ENCODE data around the gene XK. TPM values are rescaled to one million over a fixed set of nuclear protein-coding genes. Genes with fewer than 3 reads are reported as not detected.
"Not testable (repeated sequence)": the region's sequence is repeated elsewhere in the genome, so short reads cannot be mapped to it uniquely, and the experiment has no call there.

The XK gene, protein sequence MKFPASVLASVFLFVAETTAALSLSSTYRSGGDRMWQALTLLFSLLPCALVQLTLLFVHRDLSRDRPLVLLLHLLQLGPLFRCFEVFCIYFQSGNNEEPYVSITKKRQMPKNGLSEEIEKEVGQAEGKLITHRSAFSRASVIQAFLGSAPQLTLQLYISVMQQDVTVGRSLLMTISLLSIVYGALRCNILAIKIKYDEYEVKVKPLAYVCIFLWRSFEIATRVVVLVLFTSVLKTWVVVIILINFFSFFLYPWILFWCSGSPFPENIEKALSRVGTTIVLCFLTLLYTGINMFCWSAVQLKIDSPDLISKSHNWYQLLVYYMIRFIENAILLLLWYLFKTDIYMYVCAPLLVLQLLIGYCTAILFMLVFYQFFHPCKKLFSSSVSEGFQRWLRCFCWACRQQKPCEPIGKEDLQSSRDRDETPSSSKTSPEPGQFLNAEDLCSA
- 0.14 and 0.17 TPM in 2 replicates for total RNA-seq

DNA sequence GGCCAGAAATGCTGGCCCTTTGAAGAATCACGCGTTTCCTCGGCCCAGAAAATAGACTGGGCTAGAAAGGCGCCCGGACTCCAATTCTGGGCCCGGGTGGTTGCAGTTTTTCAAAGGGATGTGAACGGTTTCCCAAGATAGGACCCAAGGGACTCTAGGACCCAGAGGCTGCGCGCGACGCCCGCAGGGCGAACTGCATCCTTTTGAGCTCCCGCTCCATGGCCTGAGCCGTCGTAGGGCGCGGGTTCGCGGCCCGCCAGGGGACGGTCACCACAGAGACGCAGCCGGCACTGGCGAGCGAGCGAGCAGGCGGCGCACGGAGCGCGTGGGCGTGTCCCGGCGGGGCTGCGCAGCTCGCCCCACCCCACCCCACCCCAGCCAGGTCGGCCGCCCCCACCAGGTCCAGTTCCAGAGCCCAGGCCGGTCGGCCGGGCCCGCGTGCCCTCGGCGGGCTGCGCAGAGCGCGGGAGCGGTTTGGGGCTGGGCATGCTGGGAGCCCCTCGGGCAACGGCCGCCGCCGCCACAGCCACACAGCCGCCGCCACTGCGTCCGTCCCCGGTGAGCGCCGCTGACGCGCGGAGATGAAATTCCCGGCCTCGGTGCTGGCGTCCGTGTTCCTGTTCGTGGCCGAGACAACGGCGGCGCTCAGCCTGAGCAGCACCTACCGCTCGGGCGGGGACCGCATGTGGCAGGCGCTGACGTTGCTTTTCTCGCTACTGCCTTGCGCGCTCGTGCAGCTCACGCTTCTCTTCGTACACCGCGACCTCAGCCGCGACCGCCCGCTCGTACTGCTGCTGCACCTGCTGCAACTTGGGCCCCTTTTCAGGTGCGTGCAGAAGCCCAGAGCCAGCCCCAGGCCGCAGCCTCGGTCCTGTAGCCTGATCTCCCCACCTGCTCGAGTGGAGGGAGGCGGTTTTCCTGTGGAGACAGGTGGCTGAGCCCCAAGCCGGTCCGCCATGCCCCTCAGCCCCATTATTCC, at the start of gene XK:
TSS of gene XK (plus strand) at position 411 of the 979 bp plus-strand sequence. CDS start at position 582, 171 bp downstream.
- Mint-ChIP-seq H3K4me1 (no peaks in the 10 kb centered on the region), H3K4me3 (peak within 1 kb of the TSS; percentile 67), H3K27me3 (peaks cover 1% of the 10 kb centered on the region), H3K36me3 (ENCODE audit: low read depth) (no peaks in the 10 kb centered on the region), H3K9me3 (no peaks in the 10 kb centered on the region), H3K27ac (peak within 1 kb of the TSS; percentile 25)
- intact Hi-C loops (cut with micrococcal nuclease) = no loop called here
- DNase-seq = peak; percentile 79

DNA sequence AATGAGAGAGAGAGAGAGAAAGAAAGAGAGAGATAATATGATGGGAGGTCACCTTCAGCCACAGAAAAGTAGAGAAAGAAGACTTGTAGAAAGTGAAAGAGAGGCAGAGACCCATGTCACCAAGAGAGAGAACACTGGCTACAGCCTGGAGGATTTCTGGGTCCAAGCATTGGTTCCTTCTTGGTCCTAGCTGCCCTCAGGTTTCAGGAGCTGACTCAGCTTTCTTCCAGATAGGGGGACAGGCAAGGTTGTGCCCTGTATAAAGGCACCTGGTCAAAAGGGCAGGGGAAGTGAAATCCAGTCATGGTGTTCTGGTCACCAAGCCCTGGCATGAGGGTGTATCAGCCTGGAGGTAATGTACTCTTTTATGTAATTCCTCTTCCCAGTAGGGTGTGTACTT, 47.5 kb upstream of the XK start:
- Mint-ChIP-seq H3K4me3 (no peak overlapping the region), H3K36me3 (ENCODE audit: low read depth) (no peaks in the 10 kb centered on the region), H3K27me3 (no peaks in the 10 kb centered on the region), H3K4me1 (no peaks in the 10 kb centered on the region), H3K9me3 (no peaks in the 10 kb centered on the region), H3K27ac (no peak overlapping the region)
- DNase-seq = no peak
- intact Hi-C loops (cut with micrococcal nuclease) = no loop called here

DNA sequence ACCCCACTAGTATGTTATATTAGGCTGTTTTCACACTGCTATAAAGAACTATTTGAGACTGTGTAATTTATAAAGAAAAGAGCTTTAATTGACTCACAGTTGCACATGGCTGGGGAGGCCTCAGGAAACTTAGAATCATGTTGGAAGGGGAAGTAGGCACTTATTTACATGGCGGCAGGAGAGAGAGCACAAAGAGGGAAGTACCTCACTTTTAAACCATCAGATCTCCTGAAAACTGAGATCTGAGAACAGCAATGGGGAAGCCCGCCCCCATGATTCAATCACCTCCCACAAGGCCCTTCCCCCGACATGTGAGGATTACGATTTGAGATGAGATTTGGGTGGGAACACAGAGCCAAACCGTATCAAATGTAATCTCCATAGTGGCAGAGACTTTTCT, 45.4 kb upstream of the XK start:
- intact Hi-C loops (cut with micrococcal nuclease) = no loop called here
- Mint-ChIP-seq H3K9me3 (no peaks in the 10 kb centered on the region), H3K4me1 (no peaks in the 10 kb centered on the region), H3K4me3 (no peak overlapping the region), H3K27ac (no peak overlapping the region), H3K36me3 (ENCODE audit: low read depth) (no peaks in the 10 kb centered on the region), H3K27me3 (no peaks in the 10 kb centered on the region)
- DNase-seq = no peak

DNA sequence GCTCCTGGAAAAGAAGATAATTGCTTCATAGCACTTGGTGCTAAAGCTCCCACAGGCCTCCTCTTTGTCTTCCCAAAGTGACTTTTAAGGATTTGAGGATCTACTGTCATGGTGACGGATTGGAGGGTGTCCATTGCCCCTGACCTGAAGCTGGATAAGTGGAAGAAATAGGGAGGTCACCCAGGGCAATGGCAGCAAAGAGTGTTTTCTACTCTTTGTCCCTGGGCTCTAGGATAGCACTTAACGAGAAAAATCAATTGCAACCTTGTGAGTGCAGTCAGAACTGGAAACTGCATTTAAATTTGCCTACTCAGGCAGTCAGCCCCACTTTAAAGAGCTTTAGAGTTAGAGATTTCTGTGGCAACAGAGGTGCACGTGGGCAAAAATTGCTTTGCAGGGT, 43.7 kb upstream of the XK start:
- H3K4me3 Mint-ChIP-seq = no peak overlapping the region
- H3K27me3 Mint-ChIP-seq = no peaks in the 10 kb centered on the region
- no peaks in the 10 kb centered on the region for H3K36me3 Mint-ChIP-seq (ENCODE audit: low read depth)
- DNase-seq = no peak
- no peaks in the 10 kb centered on the region for H3K4me1 Mint-ChIP-seq
- intact Hi-C loops (cut with micrococcal nuclease) = no loop called here
- no peaks in the 10 kb centered on the region for H3K9me3 Mint-ChIP-seq
- H3K27ac Mint-ChIP-seq = no peak overlapping the region

DNA sequence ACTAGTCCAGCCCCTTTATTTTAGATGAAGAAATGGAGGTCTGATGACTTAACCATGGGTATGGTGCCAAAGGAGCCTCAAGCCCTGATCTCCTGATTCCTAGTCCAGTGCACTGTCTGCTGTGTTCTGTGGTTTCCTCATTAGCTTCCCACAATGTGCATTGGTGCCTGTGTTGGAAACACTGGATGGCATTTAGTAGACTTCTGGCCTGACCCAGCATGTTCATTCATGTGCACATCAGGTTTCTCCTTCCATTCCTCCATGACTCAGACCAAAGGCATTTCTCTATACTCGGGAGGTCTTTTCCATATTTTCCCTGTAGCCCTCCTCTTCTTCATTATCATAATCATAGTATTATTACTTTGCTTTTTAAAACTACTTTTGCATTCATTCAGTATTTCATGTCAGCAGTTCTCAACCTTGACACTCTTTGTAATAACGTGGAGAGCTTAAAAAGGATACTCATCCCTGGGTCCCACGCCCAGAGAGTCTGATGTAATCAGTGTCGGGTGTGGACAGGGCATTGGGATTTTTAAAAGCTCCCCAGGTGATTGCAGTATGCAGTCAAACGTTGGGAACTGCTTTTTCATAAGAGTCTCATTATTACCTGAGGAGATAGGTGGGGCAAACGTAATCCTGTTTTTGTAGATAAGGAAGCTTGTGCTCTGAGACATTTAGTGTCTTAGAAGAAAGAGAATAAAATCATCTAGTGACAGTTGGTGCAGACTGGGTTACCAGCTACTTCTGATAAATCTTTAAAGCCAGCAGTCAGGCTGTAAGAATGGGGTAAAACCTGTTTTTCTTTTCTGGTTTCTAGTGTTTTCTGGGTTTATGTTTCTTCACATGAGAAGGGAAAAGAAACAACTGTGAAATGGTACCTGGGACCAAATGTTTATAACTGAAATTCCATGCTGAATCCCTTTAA, 40.9 kb upstream of the XK start:
- Mint-ChIP-seq H3K27ac (no peak overlapping the region), H3K4me3 (no peak overlapping the region), H3K9me3 (no peaks in the 10 kb centered on the region), H3K27me3 (no peaks in the 10 kb centered on the region), H3K4me1 (no peaks in the 10 kb centered on the region), H3K36me3 (ENCODE audit: low read depth) (no peaks in the 10 kb centered on the region)
- intact Hi-C loops (cut with micrococcal nuclease) = no loop called here
- DNase-seq = no peak

DNA sequence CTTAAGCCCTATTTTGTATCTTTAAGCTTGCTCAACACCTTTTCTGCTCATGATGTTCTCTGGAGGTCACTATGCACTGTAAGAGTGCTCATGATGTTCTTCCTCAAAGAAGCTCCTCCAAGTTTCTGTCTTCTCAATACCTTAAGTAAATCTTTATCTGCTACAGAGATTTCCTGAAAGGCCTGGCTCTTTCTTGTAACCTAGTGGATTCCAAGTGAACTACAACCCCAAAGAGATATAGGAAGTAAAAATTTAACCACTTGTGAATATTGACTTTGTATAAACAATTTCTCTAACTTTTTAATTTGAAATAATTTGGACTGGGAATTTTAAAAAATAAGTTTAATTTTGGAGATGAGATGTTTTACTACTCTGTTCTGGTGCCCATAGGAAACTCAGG, 39.3 kb upstream of the XK start:
- Mint-ChIP-seq H3K9me3 (no peaks in the 10 kb centered on the region), H3K27ac (no peak overlapping the region), H3K27me3 (no peaks in the 10 kb centered on the region), H3K4me1 (no peaks in the 10 kb centered on the region), H3K4me3 (no peak overlapping the region), H3K36me3 (ENCODE audit: low read depth) (no peaks in the 10 kb centered on the region)
- intact Hi-C loops (cut with micrococcal nuclease) = no loop called here
- no peak for DNase-seq

DNA sequence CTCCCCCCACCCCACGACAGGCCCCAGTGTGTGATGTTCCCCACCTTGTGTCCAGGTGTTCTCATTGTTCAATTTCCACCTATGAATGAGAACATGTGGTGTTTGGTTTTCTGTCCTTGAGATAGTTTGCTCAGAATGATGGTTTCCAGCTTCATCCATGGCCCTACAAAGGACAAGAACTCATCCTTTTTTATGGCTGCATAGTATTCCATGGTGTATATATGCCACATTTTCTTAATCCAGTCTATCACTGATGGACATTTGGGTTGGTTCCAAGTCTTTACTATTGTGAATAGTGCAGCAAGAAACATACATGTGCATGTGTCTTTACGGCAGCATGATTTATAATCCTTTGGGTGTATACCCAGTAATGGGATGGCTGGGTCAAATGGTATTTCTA, 34.7 kb upstream of the XK start:
- H3K4me3 Mint-ChIP-seq; DNase-seq; H3K27me3 Mint-ChIP-seq; H3K27ac Mint-ChIP-seq; H3K36me3 Mint-ChIP-seq (ENCODE audit: low read depth); H3K9me3 Mint-ChIP-seq; intact Hi-C loops (cut with micrococcal nuclease); H3K4me1 Mint-ChIP-seq: not testable (repeated sequence)

DNA sequence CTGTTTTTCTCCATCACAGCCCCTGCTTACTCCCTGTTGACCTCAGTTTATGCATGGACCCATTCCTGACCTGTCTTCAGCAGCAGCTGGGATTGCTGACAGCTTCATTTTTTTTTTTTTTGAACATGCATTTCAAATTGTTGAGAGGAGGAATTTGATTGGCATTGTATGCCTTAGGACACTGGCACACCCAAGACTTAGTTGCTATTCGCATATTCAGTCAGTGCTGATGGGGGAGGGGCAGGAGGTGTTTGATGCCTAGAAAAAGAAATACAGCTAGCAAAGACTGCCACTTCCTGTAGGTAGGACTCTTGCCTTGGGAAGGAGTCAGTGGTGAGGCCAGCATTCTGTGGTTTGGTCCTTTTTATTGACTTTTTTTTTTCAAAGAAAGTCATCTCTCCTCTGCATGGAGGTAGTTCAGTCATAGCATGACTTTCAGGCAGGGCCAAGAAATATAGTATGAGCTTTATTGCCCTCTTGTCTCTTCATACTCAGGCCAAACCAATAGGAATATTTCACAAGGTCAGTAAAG, 33.6 kb upstream of the XK start:
- H3K27me3 Mint-ChIP-seq = no peaks in the 10 kb centered on the region
- no peaks in the 10 kb centered on the region for H3K9me3 Mint-ChIP-seq
- H3K27ac Mint-ChIP-seq = no peak overlapping the region
- intact Hi-C loops (cut with micrococcal nuclease) = no loop called here
- no peak for DNase-seq
- no peaks in the 10 kb centered on the region for H3K36me3 Mint-ChIP-seq (ENCODE audit: low read depth)
- no peak overlapping the region for H3K4me3 Mint-ChIP-seq
- no peaks in the 10 kb centered on the region for H3K4me1 Mint-ChIP-seq

DNA sequence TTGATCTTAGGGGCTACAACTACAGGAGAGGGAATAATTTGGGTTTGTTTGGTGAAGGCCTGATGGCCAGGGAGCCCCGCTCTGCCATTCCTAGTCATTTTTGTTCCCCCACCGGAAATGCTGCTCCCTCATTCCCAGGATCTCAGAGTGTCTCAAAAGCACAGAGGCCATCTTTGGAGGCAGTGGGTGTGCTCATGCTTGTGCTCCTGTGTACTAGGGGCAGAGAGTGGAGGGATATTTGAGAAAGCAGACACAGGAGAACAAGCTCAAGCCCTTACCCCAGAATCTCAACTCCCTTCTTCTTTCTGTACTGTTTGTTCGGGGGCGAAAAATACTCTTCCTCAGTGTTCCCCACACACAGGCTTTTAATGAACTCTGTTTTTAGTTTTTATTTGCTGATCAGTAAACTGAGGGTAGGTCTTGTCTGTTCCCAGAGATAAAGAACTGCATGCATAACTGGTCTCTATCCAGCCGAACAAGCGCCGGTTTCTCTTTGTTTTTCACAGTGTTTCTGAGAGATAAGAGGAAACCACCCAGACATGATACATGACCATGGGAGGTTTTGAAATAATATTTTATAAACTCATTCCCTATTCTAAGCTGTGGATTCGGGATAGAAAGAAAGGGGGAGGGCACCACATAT, 32.9 kb upstream of the XK start:
- intact Hi-C loops (cut with micrococcal nuclease) = no loop called here
- H3K36me3 Mint-ChIP-seq (ENCODE audit: low read depth) = no peaks in the 10 kb centered on the region
- H3K4me1 Mint-ChIP-seq = no peaks in the 10 kb centered on the region
- no peaks in the 10 kb centered on the region for H3K9me3 Mint-ChIP-seq
- H3K27me3 Mint-ChIP-seq = no peaks in the 10 kb centered on the region
- no peak overlapping the region for H3K4me3 Mint-ChIP-seq
- no peak for DNase-seq
- H3K27ac Mint-ChIP-seq = no peak overlapping the region

DNA sequence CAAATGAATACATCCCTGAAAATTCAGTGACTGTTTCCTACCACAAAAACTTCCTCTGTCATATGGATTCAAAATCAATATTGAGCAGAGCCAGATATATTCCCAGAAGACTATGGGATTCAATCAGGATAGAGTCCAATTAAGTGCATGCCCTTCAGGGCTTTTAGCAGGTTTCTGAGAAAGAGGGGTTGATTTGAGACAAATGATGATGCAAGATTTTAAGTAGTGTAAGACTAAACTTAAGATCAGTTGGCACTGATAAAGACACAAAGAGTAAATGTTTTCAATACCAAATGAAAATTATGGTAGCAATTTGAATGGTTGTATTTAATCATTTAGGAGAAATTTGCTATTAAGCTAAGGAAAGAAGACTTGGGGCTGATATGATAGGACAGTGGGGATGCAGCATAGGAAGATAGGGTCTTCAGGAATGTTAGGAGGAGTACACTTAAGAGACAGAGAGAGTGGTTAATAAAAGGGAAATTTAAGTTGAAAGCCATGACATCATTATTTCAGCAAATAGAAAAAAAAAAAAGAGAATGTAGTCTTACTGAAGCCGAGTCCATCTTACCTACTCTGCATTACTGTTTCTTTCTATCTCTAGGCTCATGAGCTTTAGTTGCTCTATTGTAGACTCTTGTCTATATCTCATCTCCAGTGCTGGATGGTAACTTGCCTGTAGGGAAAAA, 32.0 kb upstream of the XK start:
- H3K36me3 Mint-ChIP-seq (ENCODE audit: low read depth) = no peaks in the 10 kb centered on the region
- H3K27ac Mint-ChIP-seq = no peak overlapping the region
- DNase-seq = no peak
- H3K4me1 Mint-ChIP-seq = no peaks in the 10 kb centered on the region
- H3K27me3 Mint-ChIP-seq = no peaks in the 10 kb centered on the region
- no peaks in the 10 kb centered on the region for H3K9me3 Mint-ChIP-seq
- intact Hi-C loops (cut with micrococcal nuclease) = no loop called here
- H3K4me3 Mint-ChIP-seq = no peak overlapping the region

DNA sequence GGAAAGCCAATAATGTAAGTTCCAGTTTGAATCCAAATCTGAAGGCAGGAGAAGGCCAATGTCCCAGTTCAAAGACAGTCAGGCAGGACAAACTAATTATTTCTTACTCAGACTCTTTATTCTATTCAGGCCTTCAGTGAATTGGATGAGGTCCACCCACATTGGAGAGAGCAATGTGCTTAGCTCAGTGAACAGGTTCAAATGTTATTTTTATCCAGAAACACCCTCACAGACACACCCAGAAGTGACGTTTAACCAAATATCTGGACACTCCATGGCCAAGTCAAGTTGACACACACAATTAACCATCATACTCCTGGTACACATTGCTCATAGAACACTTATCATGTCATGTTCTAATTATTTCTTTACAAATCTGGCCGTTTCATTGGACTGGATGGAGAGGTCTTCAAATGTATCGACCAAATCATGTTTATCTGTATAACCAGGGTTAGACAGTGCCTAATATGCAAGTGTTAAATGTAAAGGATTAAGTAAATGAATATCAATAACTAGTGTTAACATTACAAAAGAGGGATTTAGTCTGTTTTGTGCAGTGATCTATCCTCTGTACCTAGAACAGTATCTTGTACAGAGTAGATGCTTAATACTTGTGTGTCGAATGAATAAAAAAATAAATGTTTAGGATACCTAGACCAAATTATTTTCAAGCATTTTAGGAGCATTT, 27.1 kb upstream of the XK start:
- Mint-ChIP-seq H3K27me3 (no peaks in the 10 kb centered on the region), H3K27ac (no peak overlapping the region), H3K9me3 (no peaks in the 10 kb centered on the region), H3K4me3 (no peak overlapping the region), H3K36me3 (ENCODE audit: low read depth) (no peaks in the 10 kb centered on the region), H3K4me1 (no peaks in the 10 kb centered on the region)
- intact Hi-C loops (cut with micrococcal nuclease) = no loop called here
- no peak for DNase-seq

DNA sequence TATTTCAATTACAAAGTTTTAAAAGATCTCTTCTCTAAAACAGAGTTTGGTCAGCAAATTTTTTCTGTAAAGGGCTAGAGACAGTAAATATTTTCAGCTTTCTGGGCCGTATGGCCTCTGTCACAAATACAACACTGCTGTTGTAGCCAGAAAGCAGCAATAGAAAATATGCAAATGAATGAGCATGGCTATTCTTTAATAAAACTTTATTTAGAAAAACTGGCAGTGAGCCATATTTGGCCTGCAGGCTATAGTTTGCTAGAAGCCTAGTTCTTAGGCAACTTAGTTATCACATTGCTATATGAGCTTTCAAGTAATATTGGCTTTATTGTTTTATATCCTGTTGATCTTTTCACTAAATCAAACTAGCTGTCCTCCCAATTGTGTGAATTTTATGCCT, 26.5 kb upstream of the XK start:
- no peak overlapping the region for H3K27ac Mint-ChIP-seq
- H3K36me3 Mint-ChIP-seq (ENCODE audit: low read depth) = no peaks in the 10 kb centered on the region
- H3K4me1 Mint-ChIP-seq = no peaks in the 10 kb centered on the region
- no peaks in the 10 kb centered on the region for H3K27me3 Mint-ChIP-seq
- no peaks in the 10 kb centered on the region for H3K9me3 Mint-ChIP-seq
- intact Hi-C loops (cut with micrococcal nuclease) = no loop called here
- no peak overlapping the region for H3K4me3 Mint-ChIP-seq
- no peak for DNase-seq
